CD4-positive, alpha-beta memory T cell (primary cell): ENCODE measurements around the gene FAM193A. TPM values are rescaled to one million over a fixed set of nuclear protein-coding genes. Genes with fewer than 3 reads are reported as not detected.

Experiments used
- CTCF ChIA-PET: fragments of 350-600 bp; sonication (Branson Sonifier 250); formaldehyde crosslinking; loops from one replicate; lab custom pipeline; 2021; ENCODE audit warnings: inconsistent platforms; ENCODE audit not compliant: partially characterized antibody; lab: Charles Lee
- POLR2A ChIA-PET: fragments of 350-600 bp; sonication (Branson Sonifier 250); formaldehyde crosslinking; loops from one replicate; lab custom pipeline; 2021; ENCODE audit not compliant: partially characterized antibody; lab: Charles Lee
- DNase-seq, 5 donors: peaks; one replicate each; pipeline versions ENCODE4 v3.0.0 to v3.0.0-alpha.2; 2020 to 2022; ENCODE audit warnings: mixed read lengths in 1 of 5
- H3K27ac ChIP-seq: one replicate; pipeline ENCODE4 v1.7.0; 2013; ENCODE audit warnings: low read depth, low read length
- H3K27me3 ChIP-seq: 2 replicates; pipeline ENCODE4 v1.7.0; 2013; ENCODE audit warnings: mild to moderate bottlenecking, low read length, moderate library complexity; ENCODE audit not compliant: insufficient read depth
- H3K36me3 ChIP-seq: 2 replicates; pipeline ENCODE4 v1.7.0; 2013; ENCODE audit warnings: mild to moderate bottlenecking, low read length, moderate library complexity; ENCODE audit not compliant: insufficient read depth
- H3K4me1 ChIP-seq: 2 replicates; pipeline ENCODE4 v1.7.0; 2013; ENCODE audit warnings: mild to moderate bottlenecking, low read length, moderate library complexity; ENCODE audit not compliant: insufficient read depth
- H3K4me3 ChIP-seq, 2 donors: one replicate each; pipeline ENCODE4 v1.7.0; 2013; ENCODE audit warnings: low read length in 2 of 2, mild to moderate bottlenecking in 1 of 2
- H3K9me3 ChIP-seq, 2 donors: one replicate each; pipeline ENCODE4 v1.7.0; 2013; ENCODE audit warnings: low read length in 2 of 2, control low read depth in 1 of 2; ENCODE audit not compliant: control insufficient read depth in 1 of 2
- H3K27ac Mint-ChIP-seq, 7 donors: one replicate each; pipeline ENCODE4 v1.8.0; 2020 to 2021; ENCODE audit warnings: mixed read lengths in 7 of 7, mild to moderate bottlenecking in 6 of 7, inconsistent platforms in 3 of 7, moderate library complexity in 3 of 7
- H3K27me3 Mint-ChIP-seq, 2 donors: one replicate each; pipeline ENCODE4 v1.8.0; 2020 to 2021; ENCODE audit warnings: mixed read lengths in 2 of 2
- H3K36me3 Mint-ChIP-seq, 2 donors: one replicate each; pipeline ENCODE4 v1.8.0; 2020 to 2021; ENCODE audit warnings: mixed read lengths in 2 of 2, inconsistent platforms in 1 of 2, mild to moderate bottlenecking in 1 of 2
- H3K4me1 Mint-ChIP-seq, 4 donors: one replicate each; pipeline ENCODE4 v1.8.0; 2020 to 2021; ENCODE audit warnings: mixed read lengths in 4 of 4, mild to moderate bottlenecking in 1 of 4
- H3K4me3 Mint-ChIP-seq, 8 donors: one replicate each; pipeline ENCODE4 v1.8.0; 2020 to 2021; ENCODE audit warnings: mixed read lengths in 8 of 8, mild to moderate bottlenecking in 7 of 8, moderate library complexity in 6 of 8, inconsistent platforms in 3 of 8
- H3K9me3 Mint-ChIP-seq, 8 donors: one replicate each; pipeline ENCODE4 v1.8.0; 2020 to 2021; ENCODE audit warnings: mixed read lengths in 8 of 8, mild to moderate bottlenecking in 5 of 8, inconsistent platforms in 3 of 8, moderate library complexity in 1 of 8
- intact Hi-C: fragments of 100-400 bp; cut with micrococcal nuclease; formaldehyde crosslinking; loops from one replicate; pipeline ENCODE4 v1.15.1; 2023
- polyA plus RNA-seq, 2 donors: library from polyadenylated mRNA; unstranded; fragments of 300-500 nt; fragmentation: Illumina TruSeq; gene quantifications; one replicate each; pipeline ENCODE4 v1.2.3, GENCODE V29; 2021
- total RNA-seq, 2 experiments: library from RNA; stranded (reverse); gene quantifications; one replicate each; pipeline ENCODE4 v1.2.3, GENCODE V29; 2021

The FAM193A gene
- total and polyA plus RNA-seq, 4 experiments from 2014 or later, result 0.16 to 47.8 (median 26.1) TPM

GRCh38 chr4:2621419-2621818 lies 85.0 kb downstream of the FAM193A start:
- H3K9me3 ChIP-seq, result no peaks in the 10 kb centered on the region
- H3K4me1 Mint-ChIP-seq, result peaks cover 23 to 39% (median 35%) of the 10 kb centered on the region in 4 donors
- H3K27me3 ChIP-seq, result no peaks in the 10 kb centered on the region
- H3K9me3 Mint-ChIP-seq, result no peaks in the 10 kb centered on the region
- peak overlapping the region in 3 of 7 donors; percentile 29 to 68 (median 44) for H3K27ac Mint-ChIP-seq
- H3K36me3 Mint-ChIP-seq, result peaks cover 4 to 18% of the 10 kb centered on the region in 2 donors
- DNase-seq, result no peak
- no peak overlapping the region for H3K4me3 ChIP-seq
- no peak overlapping the region for H3K4me3 Mint-ChIP-seq
- ChIA-PET CTCF (no interaction called here), POLR2A (no interaction called here)
- intact Hi-C loops, result no loop called here
- no peak overlapping the region for H3K27ac ChIP-seq
- H3K36me3 ChIP-seq, result peaks cover 8% of the 10 kb centered on the region
- H3K27me3 Mint-ChIP-seq, result no peaks in the 10 kb centered on the region
- H3K4me1 ChIP-seq, result peaks cover 17% of the 10 kb centered on the region

GRCh38 chr4:2623442-2623841 lies 87.0 kb downstream of the FAM193A start:
- no peak for DNase-seq
- Histone ChIP-seq H3K9me3 (no peaks in the 10 kb centered on the region), H3K27me3 (no peaks in the 10 kb centered on the region), H3K27ac (no peak overlapping the region), H3K36me3 (peaks cover 19% of the 10 kb centered on the region), H3K4me1 (peaks cover 17% of the 10 kb centered on the region), H3K4me3 (no peak overlapping the region)
- Mint-ChIP-seq H3K4me1 (peaks cover 18 to 30% (median 27%) of the 10 kb centered on the region in 4 donors), H3K9me3 (no peaks in the 10 kb centered on the region), H3K4me3 (peak overlapping the region in 1 of 8 donors; percentile 17), H3K27ac (peak overlapping the region in 1 of 7 donors; percentile 42), H3K27me3 (no peaks in the 10 kb centered on the region), H3K36me3 (peaks cover 9 to 30% of the 10 kb centered on the region in 2 donors)
- intact Hi-C loops, result no loop called here
- CTCF ChIA-PET, result no interaction called here
- POLR2A ChIA-PET, result no interaction called here

GRCh38 chr4:2624782-2625530 lies 88.5 kb downstream of the FAM193A start:
- H3K4me1 ChIP-seq, result peaks cover 11% of the 10 kb centered on the region

GRCh38 chr4:2626231-2626630 lies 89.8 kb downstream of the FAM193A start:
- Mint-ChIP-seq H3K36me3 (peaks cover 13 to 41% of the 10 kb centered on the region in 2 donors), H3K27ac (no peak overlapping the region), H3K27me3 (no peaks in the 10 kb centered on the region), H3K4me1 (peaks cover 7 to 16% (median 11%) of the 10 kb centered on the region in 4 donors), H3K9me3 (no peaks in the 10 kb centered on the region), H3K4me3 (no peak overlapping the region)
- ChIA-PET CTCF (no interaction called here), POLR2A (no interaction called here)
- peaks cover 37% of the 10 kb centered on the region for H3K36me3 ChIP-seq
- no peaks in the 10 kb centered on the region for H3K9me3 ChIP-seq
- no peak overlapping the region for H3K4me3 ChIP-seq
- H3K27ac ChIP-seq, result no peak overlapping the region
- intact Hi-C loops, result no loop called here
- no peaks in the 10 kb centered on the region for H3K27me3 ChIP-seq
- DNase-seq, result no peak
- H3K4me1 ChIP-seq, result peaks cover 9% of the 10 kb centered on the region

More at GRCh38 chr4:2624782-2625530, 88.5 kb downstream of the FAM193A start:
- H3K27me3 Mint-ChIP-seq, result no peaks in the 10 kb centered on the region
- H3K4me3 ChIP-seq, result no peak overlapping the region
- CTCF ChIA-PET, result no interaction called here
- DNase-seq, result no peak
- H3K9me3 Mint-ChIP-seq, result no peaks in the 10 kb centered on the region
- intact Hi-C loops, result no loop called here
- no peak overlapping the region for H3K4me3 Mint-ChIP-seq
- H3K4me1 Mint-ChIP-seq, result peaks cover 14 to 25% (median 20%) of the 10 kb centered on the region in 4 donors
- peaks cover 25% of the 10 kb centered on the region for H3K36me3 ChIP-seq
- no peaks in the 10 kb centered on the region for H3K27me3 ChIP-seq
- H3K27ac Mint-ChIP-seq, result peak overlapping the region in 2 of 7 donors; percentile 22 to 57
- peaks cover 11 to 38% of the 10 kb centered on the region in 2 donors for H3K36me3 Mint-ChIP-seq
- POLR2A ChIA-PET, result no interaction called here
- H3K9me3 ChIP-seq, result no peaks in the 10 kb centered on the region
- no peak overlapping the region for H3K27ac ChIP-seq

GRCh38 chr4:2630556-2631273 lies 94.3 kb downstream of the FAM193A start:
- Histone ChIP-seq H3K4me3 (no peak overlapping the region), H3K27ac (no peak overlapping the region), H3K9me3 (no peaks in the 10 kb centered on the region), H3K27me3 (no peaks in the 10 kb centered on the region), H3K36me3 (peaks cover 46% of the 10 kb centered on the region), H3K4me1 (no peaks in the 10 kb centered on the region)
- H3K27ac Mint-ChIP-seq, result no peak overlapping the region
- POLR2A ChIA-PET, result no interaction called here
- intact Hi-C loops, result no loop called here
- H3K4me1 Mint-ChIP-seq, result peaks cover 0 to 2% (median under 1%) of the 10 kb centered on the region in 4 donors
- CTCF ChIA-PET, result no interaction called here
- no peaks in the 10 kb centered on the region for H3K27me3 Mint-ChIP-seq
- DNase-seq, result no peak
- H3K36me3 Mint-ChIP-seq, result peaks cover 26 to 56% of the 10 kb centered on the region in 2 donors
- no peak overlapping the region for H3K4me3 Mint-ChIP-seq
- no peaks in the 10 kb centered on the region for H3K9me3 Mint-ChIP-seq

GRCh38 chr4:2634014-2634413 lies 97.6 kb downstream of the FAM193A start:
- Histone ChIP-seq H3K9me3 (no peaks in the 10 kb centered on the region), H3K4me3 (no peak overlapping the region), H3K4me1 (no peaks in the 10 kb centered on the region), H3K27ac (no peak overlapping the region), H3K27me3 (no peaks in the 10 kb centered on the region), H3K36me3 (peaks cover 36% of the 10 kb centered on the region)
- H3K27ac Mint-ChIP-seq, result peak overlapping the region in 4 of 7 donors; percentile 2 to 60 (median 16)
- peaks cover 29 to 53% of the 10 kb centered on the region in 2 donors for H3K36me3 Mint-ChIP-seq
- no peaks in the 10 kb centered on the region for H3K27me3 Mint-ChIP-seq
- no peak overlapping the region for H3K4me3 Mint-ChIP-seq
- intact Hi-C loops, result no loop called here
- no peaks in the 10 kb centered on the region for H3K9me3 Mint-ChIP-seq
- no peak for DNase-seq
- ChIA-PET CTCF (no interaction called here), POLR2A (interaction anchor here (0.7 kb wide), 1 partner anchor 98 kb away, joined by 3 read pairs; the partner anchor contains the start of gene FAM193A)
- H3K4me1 Mint-ChIP-seq, result peaks cover 0 to 2% (median under 1%) of the 10 kb centered on the region in 4 donors

- intact Hi-C loops, result no loop called here
- H3K4me1 Mint-ChIP-seq, result peaks cover 0 to 2% (median under 1%) of the 10 kb centered on the region in 4 donors
- Histone ChIP-seq H3K27ac (no peak overlapping the region), H3K36me3 (peaks cover 33% of the 10 kb centered on the region), H3K9me3 (no peaks in the 10 kb centered on the region), H3K4me3 (no peak overlapping the region), H3K27me3 (no peaks in the 10 kb centered on the region), H3K4me1 (no peaks in the 10 kb centered on the region)
- no peak overlapping the region for H3K4me3 Mint-ChIP-seq
- no peaks in the 10 kb centered on the region for H3K9me3 Mint-ChIP-seq
- DNase-seq, result no peak
- ChIA-PET CTCF (interaction anchor here (0.7 kb wide), 1 partner anchor 407 kb away, joined by 3 read pairs; no protein-coding TSS in a partner anchor), POLR2A (no interaction called here)
- H3K36me3 Mint-ChIP-seq, result peaks cover 32 to 62% of the 10 kb centered on the region in 2 donors
- H3K27ac Mint-ChIP-seq, result no peak overlapping the region
- H3K27me3 Mint-ChIP-seq, result no peaks in the 10 kb centered on the region
Measured at GRCh38 chr4:2636331-2636730, 99.9 kb downstream of the FAM193A start.
